ENCODE results near the gene LRP1B.

LRP1B gene

DNA sequence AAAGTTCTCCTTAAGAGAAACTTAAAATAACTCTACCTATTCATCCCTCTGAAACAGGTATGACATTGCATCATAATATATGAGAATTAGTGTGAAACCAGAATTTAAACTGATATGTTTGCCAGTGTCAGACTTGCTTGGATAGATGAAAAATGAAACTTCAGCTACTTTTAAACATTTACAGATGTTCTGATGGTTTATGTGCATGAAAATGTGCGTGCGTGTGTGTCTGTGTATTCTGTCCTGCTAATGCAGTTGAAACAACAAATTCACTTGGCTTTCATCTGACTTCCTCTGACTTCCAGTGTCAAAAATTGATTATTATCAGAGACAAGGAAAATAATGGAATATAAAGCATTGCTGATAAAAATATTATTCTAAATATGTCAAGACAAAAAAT is 719.4 kb downstream of the LRP1B start:
- TF ChIP-seq TCF12 (IDR thresholded peaks at IDR 0.05; ENCODE audit: low read depth): no peak
- TF ChIP-seq, protein P1, sequence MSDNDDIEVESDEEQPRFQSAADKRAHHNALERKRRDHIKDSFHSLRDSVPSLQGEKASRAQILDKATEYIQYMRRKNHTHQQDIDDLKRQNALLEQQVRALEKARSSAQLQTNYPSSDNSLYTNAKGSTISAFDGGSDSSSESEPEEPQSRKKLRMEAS (IDR thresholded peaks at IDR 0.05): no peak
- TF ChIP-seq, protein P2, sequence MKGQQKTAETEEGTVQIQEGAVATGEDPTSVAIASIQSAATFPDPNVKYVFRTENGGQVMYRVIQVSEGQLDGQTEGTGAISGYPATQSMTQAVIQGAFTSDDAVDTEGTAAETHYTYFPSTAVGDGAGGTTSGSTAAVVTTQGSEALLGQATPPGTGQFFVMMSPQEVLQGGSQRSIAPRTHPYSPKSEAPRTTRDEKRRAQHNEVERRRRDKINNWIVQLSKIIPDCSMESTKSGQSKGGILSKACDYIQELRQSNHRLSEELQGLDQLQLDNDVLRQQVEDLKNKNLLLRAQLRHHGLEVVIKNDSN (IDR thresholded peaks at IDR 0.05): no peak
- TF ChIP-seq TEAD4 (IDR thresholded peaks at IDR 0.05): no peak
- TF ChIP-seq ZBTB7A (IDR thresholded peaks at IDR 0.05; ENCODE audit: low read depth): no peak
- TF ChIP-seq EGR1 (IDR thresholded peaks at IDR 0.05): no peak
- no peak for TF ChIP-seq CREB1 (IDR thresholded peaks at IDR 0.05; ENCODE audit: low read depth)
- no peak for TF ChIP-seq RAD21 (IDR thresholded peaks at IDR 0.05; ENCODE audit: low read depth)
- TF ChIP-seq CEBPB (IDR thresholded peaks at IDR 0.05): no peak

DNA sequence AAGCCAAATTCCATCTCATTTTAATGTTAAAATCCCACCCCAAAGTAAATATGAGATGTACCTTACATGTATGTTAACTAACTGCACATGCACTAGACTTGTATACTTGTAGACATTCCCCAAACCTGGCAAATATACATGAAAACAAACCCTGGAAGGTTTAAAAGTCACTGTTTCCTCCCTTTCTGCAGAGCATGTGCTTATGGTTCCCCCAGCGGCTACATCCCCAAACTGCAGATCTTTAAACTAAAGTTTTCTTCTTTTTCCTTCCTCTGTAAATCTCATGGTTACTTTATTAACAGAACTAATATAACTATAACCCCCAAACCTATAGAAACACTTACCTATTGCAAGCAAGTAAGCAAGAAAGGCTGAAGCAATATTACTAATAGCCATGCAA is 731.5 kb downstream of the LRP1B start:
- peak; percentile 5; the same call in 1 of the 2 replicates for TF ChIP-seq RAD21 (IDR thresholded peaks at IDR 0.05; ENCODE audit: low read depth)
- TF ChIP-seq TEAD4 (IDR thresholded peaks at IDR 0.05): no peak

DNA sequence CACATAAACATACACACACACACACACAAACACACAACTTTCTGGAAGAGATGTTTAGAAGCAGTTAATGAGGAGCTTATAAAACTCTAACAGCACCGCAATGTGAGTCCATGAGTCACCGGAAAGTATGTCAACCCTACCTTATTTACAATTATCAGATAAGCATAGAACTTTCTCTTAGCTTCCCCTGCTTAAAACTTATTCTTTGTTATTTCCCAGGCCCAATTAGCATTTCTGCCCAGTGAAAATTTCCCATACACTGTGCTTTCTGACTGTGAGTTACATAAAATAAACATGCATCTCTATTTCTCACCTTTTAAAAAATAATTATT is 737.6 kb downstream of the LRP1B start:
- TF ChIP-seq CREB1 (IDR thresholded peaks at IDR 0.05; ENCODE audit: low read depth) (no peak), FOXM1 (IDR thresholded peaks at IDR 0.05; ENCODE audit: borderline replicate concordance, low read depth) (no peak), RAD21 (IDR thresholded peaks at IDR 0.05; ENCODE audit: low read depth) (no peak), TEAD4 (IDR thresholded peaks at IDR 0.05) (no peak)
- TF ChIP-seq, protein P2 (IDR thresholded peaks at IDR 0.05): no peak
- TF ChIP-seq, protein P3, sequence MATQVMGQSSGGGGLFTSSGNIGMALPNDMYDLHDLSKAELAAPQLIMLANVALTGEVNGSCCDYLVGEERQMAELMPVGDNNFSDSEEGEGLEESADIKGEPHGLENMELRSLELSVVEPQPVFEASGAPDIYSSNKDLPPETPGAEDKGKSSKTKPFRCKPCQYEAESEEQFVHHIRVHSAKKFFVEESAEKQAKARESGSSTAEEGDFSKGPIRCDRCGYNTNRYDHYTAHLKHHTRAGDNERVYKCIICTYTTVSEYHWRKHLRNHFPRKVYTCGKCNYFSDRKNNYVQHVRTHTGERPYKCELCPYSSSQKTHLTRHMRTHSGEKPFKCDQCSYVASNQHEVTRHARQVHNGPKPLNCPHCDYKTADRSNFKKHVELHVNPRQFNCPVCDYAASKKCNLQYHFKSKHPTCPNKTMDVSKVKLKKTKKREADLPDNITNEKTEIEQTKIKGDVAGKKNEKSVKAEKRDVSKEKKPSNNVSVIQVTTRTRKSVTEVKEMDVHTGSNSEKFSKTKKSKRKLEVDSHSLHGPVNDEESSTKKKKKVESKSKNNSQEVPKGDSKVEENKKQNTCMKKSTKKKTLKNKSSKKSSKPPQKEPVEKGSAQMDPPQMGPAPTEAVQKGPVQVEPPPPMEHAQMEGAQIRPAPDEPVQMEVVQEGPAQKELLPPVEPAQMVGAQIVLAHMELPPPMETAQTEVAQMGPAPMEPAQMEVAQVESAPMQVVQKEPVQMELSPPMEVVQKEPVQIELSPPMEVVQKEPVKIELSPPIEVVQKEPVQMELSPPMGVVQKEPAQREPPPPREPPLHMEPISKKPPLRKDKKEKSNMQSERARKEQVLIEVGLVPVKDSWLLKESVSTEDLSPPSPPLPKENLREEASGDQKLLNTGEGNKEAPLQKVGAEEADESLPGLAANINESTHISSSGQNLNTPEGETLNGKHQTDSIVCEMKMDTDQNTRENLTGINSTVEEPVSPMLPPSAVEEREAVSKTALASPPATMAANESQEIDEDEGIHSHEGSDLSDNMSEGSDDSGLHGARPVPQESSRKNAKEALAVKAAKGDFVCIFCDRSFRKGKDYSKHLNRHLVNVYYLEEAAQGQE (IDR thresholded peaks at IDR 0.05; ENCODE audit: low read depth): no peak
- TF ChIP-seq, protein P1 (IDR thresholded peaks at IDR 0.05): no peak

DNA sequence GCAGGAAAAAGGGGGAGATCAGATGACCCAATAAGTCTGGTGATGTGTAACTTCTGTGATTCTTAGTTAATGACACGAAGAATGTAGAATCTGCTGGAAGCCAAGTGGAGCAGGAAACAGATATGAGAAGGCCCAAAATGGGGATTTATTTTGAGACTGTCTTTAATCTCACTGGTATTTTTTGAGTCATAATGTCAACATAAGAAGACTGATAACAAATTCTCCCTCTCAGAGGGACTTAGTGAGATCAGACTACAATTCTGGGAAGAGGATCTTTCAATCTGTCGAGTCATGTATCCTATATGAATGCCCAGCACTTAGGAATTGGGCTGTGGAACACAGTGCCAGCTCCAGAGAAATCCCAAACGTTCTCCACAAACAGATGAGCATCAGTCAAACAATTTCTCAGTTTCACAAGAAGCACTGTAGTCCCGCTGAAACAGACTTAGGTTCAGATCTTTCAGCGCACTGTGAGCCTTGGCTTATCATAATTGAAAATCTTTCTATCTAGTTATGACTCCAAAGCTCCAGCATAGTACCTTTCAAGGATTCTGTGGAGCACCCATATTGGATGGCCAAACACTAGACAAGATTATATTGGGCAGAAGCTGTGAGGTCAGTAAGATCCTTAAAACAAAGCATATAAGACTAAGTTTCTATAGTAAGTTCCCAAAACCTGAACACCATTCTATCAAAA is 738.2 kb downstream of the LRP1B start:
- TF ChIP-seq TEAD4 (IDR thresholded peaks at IDR 0.05) (no peak), FOXM1 (IDR thresholded peaks at IDR 0.05; ENCODE audit: borderline replicate concordance, low read depth) (no peak)

DNA sequence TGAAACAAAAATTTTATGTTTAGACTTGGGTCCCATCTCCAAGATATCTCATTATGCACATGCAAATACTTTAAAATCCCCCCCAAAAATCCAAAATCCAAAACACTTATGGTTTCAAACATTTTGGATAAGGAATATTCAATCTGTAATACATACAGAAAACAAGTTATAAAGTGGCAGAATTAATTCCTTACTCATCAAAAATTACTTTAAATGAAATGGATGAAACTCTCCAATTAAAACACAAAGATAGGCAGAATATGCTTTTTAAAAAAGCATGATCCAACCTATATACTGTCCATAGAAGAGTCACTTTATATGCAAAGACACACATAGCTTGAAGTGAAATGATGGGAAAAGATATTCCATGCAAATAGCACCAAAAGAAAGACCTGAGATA is 744.6 kb downstream of the LRP1B start:
- TF ChIP-seq, protein P3 (IDR thresholded peaks at IDR 0.05; ENCODE audit: low read depth): no peak
- TF ChIP-seq CEBPB (IDR thresholded peaks at IDR 0.05) (no peak), ZBTB7A (IDR thresholded peaks at IDR 0.05; ENCODE audit: low read depth) (no peak), CREB1 (IDR thresholded peaks at IDR 0.05; ENCODE audit: low read depth) (no peak), RAD21 (IDR thresholded peaks at IDR 0.05; ENCODE audit: low read depth) (no peak)
- TF ChIP-seq, protein P1 (IDR thresholded peaks at IDR 0.05): no peak
- TF ChIP-seq, protein P2 (IDR thresholded peaks at IDR 0.05): no peak

DNA sequence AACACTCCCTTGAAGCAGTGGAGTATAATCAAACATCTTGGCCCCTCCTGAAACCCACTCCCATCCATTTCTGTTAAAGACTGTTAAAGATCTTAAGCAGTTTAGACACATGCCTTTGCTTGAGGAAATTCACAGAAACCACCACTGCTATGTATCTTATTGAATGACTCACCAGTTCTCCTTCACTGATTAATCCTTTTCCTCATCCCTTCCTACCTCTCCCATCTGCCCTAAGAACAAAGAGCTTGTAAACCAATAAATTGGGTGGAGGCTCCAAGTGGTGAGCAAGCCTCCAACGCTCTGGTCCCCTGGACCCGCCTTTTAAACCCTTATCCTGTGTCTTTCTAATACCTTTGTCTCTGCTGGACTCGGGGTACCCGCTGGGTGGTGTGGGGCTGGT is 746.1 kb downstream of the LRP1B start:
- TF ChIP-seq TEAD4 (IDR thresholded peaks at IDR 0.05): no peak
- no peak for TF ChIP-seq FOXM1 (IDR thresholded peaks at IDR 0.05; ENCODE audit: borderline replicate concordance, low read depth)
- TF ChIP-seq TAF1 (IDR thresholded peaks at IDR 0.05; ENCODE audit: low read depth): no peak
- TF ChIP-seq, protein P1 (IDR thresholded peaks at IDR 0.05): no peak
- no peak for TF ChIP-seq NFIC (IDR thresholded peaks at IDR 0.05)
- TF ChIP-seq TCF12 (IDR thresholded peaks at IDR 0.05; ENCODE audit: low read depth): no peak
- TF ChIP-seq, protein P3 (IDR thresholded peaks at IDR 0.05; ENCODE audit: low read depth): no peak
- TF ChIP-seq EGR1 (IDR thresholded peaks at IDR 0.05): no peak
- no peak for TF ChIP-seq ZBTB7A (IDR thresholded peaks at IDR 0.05; ENCODE audit: low read depth)
- TF ChIP-seq, protein P2 (IDR thresholded peaks at IDR 0.05): no peak
- no peak for TF ChIP-seq EP300 (IDR thresholded peaks at IDR 0.05; ENCODE audit: borderline replicate concordance)
- TF ChIP-seq CEBPB (IDR thresholded peaks at IDR 0.05): no peak
- no peak for TF ChIP-seq YY1 (IDR thresholded peaks at IDR 0.05; ENCODE audit: low read depth)
- TF ChIP-seq CREB1 (IDR thresholded peaks at IDR 0.05; ENCODE audit: low read depth): no peak
- no peak for TF ChIP-seq RAD21 (IDR thresholded peaks at IDR 0.05; ENCODE audit: low read depth)

Data from Ishikawa (cell line).